ENCODE data around the gene ANKRD50.

ANKRD50 gene

GRCh38 chr4:124703154-124703553, 9.4 kb downstream of the ANKRD50 start:
- H3K27me3 ChIP-seq (ENCODE audit: insufficient read depth, low read length), result no peaks in the 10 kb centered on the region
- H3K27ac ChIP-seq (ENCODE audit: low read length), result no peak overlapping the region
- H3K4me3 ChIP-seq (ENCODE audit: low read length), result no peak overlapping the region
- H3K36me3 ChIP-seq (ENCODE audit: insufficient read depth, low read depth, low read length), result peaks cover 69% of the 10 kb centered on the region
- H3K4me1 ChIP-seq (ENCODE audit: insufficient read depth, low read length), result no peaks in the 10 kb centered on the region; the same call in 1 of the 2 replicates
- H3K9me3 ChIP-seq (ENCODE audit: insufficient read depth, low read depth, low read length), result no peaks in the 10 kb centered on the region
- H3K9ac ChIP-seq (ENCODE audit: low read depth, low read length), result no peak overlapping the region

DNA sequence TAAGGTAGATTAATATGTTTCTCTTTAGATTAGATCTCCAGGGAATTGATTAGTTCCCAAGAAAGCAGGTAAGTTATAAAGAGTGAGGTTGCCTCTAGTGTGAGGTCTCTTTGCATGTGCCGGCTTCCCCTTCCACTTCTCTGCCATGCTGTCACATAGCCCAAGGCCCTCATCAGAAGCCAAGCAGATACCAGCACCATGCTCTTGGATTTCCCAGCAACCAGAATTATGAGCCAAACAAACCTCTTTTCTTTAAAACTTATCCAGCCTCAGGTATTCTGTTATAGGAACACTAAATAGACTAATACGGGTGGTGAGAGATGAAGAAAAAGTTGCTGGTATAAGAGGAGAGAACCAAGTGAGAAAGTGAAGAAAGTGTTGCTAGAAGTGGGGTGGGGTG, 15.1 kb downstream of the ANKRD50 start:
- H3K27me3 ChIP-seq (ENCODE audit: insufficient read depth, low read length), result no peaks in the 10 kb centered on the region
- peaks cover 50% of the 10 kb centered on the region for H3K36me3 ChIP-seq (ENCODE audit: insufficient read depth, low read depth, low read length)
- H3K4me3 ChIP-seq (ENCODE audit: low read length), result no peak overlapping the region
- H3K27ac ChIP-seq (ENCODE audit: low read length), result no peak overlapping the region
- H3K9me3 ChIP-seq (ENCODE audit: insufficient read depth, low read depth, low read length), result peaks cover 7% of the 10 kb centered on the region; the same call in 1 of the 2 replicates
- peaks cover 14% of the 10 kb centered on the region for H3K4me1 ChIP-seq (ENCODE audit: insufficient read depth, low read length)
- H3K9ac ChIP-seq (ENCODE audit: low read depth, low read length), result no peak overlapping the region

- no peaks in the 10 kb centered on the region for H3K27me3 ChIP-seq (ENCODE audit: insufficient read depth, low read length)
- peaks cover 7% of the 10 kb centered on the region; the same call in 1 of the 2 replicates for H3K9me3 ChIP-seq (ENCODE audit: insufficient read depth, low read depth, low read length)
These were observed 16.4 kb downstream of the ANKRD50 start for GRCh38 chr4:124696182-124696581.

DNA sequence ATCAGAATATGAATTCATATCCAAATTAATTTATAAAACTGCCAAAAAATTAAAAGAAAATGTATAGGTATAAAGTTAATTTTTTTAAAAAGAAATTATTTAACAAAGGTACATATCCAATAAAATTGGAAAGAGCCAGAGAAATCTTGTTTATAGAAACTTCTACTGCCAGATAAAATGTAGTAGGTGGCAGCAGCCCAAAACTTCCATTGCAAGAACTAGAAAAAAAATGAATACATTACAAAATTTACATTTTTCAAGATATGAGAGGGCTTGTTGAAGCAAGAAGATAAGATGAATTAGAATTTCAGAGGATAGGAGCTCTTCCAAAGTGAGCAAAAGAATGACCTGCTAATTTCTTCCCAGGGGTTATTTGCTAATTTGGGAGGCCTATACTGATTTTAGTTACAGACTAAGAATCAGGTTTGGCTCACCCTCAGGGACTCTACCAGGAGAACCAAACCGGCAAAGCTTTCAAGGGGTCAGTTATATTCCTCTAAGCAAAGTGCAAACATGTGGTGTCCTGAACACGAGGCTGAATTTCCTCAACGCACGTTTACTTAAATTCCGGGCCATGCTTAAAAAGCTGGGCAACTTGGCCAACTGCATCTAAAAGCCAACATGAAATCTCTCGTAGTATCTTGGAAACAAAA, 17.5 kb downstream of the ANKRD50 start:
- Histone ChIP-seq H3K4me1 (ENCODE audit: insufficient read depth, low read length) (peaks cover 14% of the 10 kb centered on the region), H3K27ac (ENCODE audit: low read length) (no peak overlapping the region), H3K27me3 (ENCODE audit: insufficient read depth, low read length) (no peaks in the 10 kb centered on the region), H3K9ac (ENCODE audit: low read depth, low read length) (no peak overlapping the region), H3K36me3 (ENCODE audit: insufficient read depth, low read depth, low read length) (peaks cover 33% of the 10 kb centered on the region), H3K4me3 (ENCODE audit: low read length) (no peak overlapping the region), H3K9me3 (ENCODE audit: insufficient read depth, low read depth, low read length) (peaks cover 7% of the 10 kb centered on the region; the same call in 1 of the 2 replicates)

More at GRCh38 chr4:124696182-124696581, 16.4 kb downstream of the ANKRD50 start:
- Histone ChIP-seq H3K4me1 (ENCODE audit: insufficient read depth, low read length) (peaks cover 14% of the 10 kb centered on the region), H3K9ac (ENCODE audit: low read depth, low read length) (no peak overlapping the region), H3K36me3 (ENCODE audit: insufficient read depth, low read depth, low read length) (peaks cover 43% of the 10 kb centered on the region), H3K4me3 (ENCODE audit: low read length) (no peak overlapping the region), H3K27ac (ENCODE audit: low read length) (no peak overlapping the region)

DNA sequence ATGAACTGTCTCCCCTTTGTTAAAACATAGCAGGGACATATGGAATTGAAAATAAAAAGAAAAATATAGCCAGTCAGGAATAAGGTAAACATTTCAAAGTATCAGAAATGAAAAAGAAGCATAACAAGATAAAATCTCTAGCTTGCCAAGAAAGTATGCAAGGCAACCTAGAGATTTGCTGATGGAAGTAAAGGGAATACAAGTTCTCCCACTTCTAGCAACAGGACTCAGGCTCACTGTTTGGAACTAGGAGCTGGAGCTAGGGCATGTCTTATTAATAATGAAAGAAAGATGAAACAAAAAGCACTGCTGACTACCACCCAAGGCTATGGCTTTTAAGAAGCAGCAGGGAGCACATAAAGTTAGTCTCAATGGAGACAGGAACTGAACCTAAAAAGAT, 18.2 kb downstream of the ANKRD50 start:
- peaks cover 14% of the 10 kb centered on the region for H3K4me1 ChIP-seq (ENCODE audit: insufficient read depth, low read length)
- H3K9me3 ChIP-seq (ENCODE audit: insufficient read depth, low read depth, low read length), result peaks cover 7% of the 10 kb centered on the region; the same call in 1 of the 2 replicates
- peak overlapping the region; percentile 37 for H3K27ac ChIP-seq (ENCODE audit: low read length)
- H3K4me3 ChIP-seq (ENCODE audit: low read length), result 0 out of 2 replicates have a peak overlapping the region, but pooled peaks have one; percentile 20
- H3K9ac ChIP-seq (ENCODE audit: low read depth, low read length), result 0 out of 2 replicates have a peak overlapping the region, but pooled peaks have one; percentile 18
- no peaks in the 10 kb centered on the region for H3K27me3 ChIP-seq (ENCODE audit: insufficient read depth, low read length)
- peaks cover 35% of the 10 kb centered on the region for H3K36me3 ChIP-seq (ENCODE audit: insufficient read depth, low read depth, low read length)

DNA sequence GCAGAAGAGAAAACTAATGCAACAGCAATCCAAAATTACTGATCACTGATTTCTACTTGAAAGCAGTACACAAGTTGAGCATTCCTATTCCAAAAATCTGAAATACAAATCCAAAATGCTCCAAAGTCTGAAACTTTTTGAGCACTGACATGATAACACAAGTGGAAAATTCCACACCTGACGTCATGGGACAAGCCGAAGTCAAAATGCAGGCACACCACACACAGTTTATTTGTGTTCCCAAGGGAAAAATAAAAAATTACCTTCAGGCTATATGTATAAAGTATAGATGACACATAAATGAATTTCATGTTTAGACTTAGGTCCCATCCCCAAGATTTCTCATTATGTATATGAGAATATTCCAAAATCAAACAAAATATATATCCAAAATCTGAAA, 20.7 kb downstream of the ANKRD50 start:
- H3K27me3 ChIP-seq (ENCODE audit: insufficient read depth, low read length), result no peaks in the 10 kb centered on the region
- peaks cover 4% of the 10 kb centered on the region; the same call in 1 of the 2 replicates for H3K9me3 ChIP-seq (ENCODE audit: insufficient read depth, low read depth, low read length)
- H3K36me3 ChIP-seq (ENCODE audit: insufficient read depth, low read depth, low read length), result peaks cover 31% of the 10 kb centered on the region; the same call in 1 of the 2 replicates
- peaks cover 18% of the 10 kb centered on the region for H3K4me1 ChIP-seq (ENCODE audit: insufficient read depth, low read length)
- no peak overlapping the region for H3K27ac ChIP-seq (ENCODE audit: low read length)
- H3K4me3 ChIP-seq (ENCODE audit: low read length), result no peak overlapping the region
- no peak overlapping the region for H3K9ac ChIP-seq (ENCODE audit: low read depth, low read length)

DNA sequence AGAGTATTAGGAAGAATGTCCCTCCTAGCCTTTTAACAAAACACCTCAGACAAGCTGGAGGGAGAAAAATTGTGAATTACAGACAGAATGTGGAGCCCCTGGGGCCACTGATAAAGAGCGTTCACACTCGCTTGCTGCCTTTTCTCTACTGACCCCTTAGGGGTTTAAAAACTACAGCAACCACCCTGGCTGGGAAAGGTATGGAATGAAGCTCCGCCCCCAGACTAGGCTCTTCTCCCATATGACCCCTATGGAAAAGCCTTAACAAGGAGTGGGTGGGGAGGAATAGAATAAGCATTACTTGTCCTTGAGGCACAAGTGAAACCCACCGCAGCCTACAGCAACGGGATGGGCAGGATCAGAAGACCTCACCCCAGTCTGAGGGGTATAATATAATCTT, 26.3 kb downstream of the ANKRD50 start:
- H3K36me3 ChIP-seq (ENCODE audit: insufficient read depth, low read depth, low read length), result peaks cover 22% of the 10 kb centered on the region; the same call in 1 of the 2 replicates
- no peaks in the 10 kb centered on the region for H3K9me3 ChIP-seq (ENCODE audit: insufficient read depth, low read depth, low read length)
- no peaks in the 10 kb centered on the region for H3K27me3 ChIP-seq (ENCODE audit: insufficient read depth, low read length)
- H3K4me1 ChIP-seq (ENCODE audit: insufficient read depth, low read length), result peaks cover 28% of the 10 kb centered on the region
- H3K27ac ChIP-seq (ENCODE audit: low read length), result peak overlapping the region; percentile 56
- H3K4me3 ChIP-seq (ENCODE audit: low read length), result peak overlapping the region; percentile 38
- H3K9ac ChIP-seq (ENCODE audit: low read depth, low read length), result no peak overlapping the region

DNA sequence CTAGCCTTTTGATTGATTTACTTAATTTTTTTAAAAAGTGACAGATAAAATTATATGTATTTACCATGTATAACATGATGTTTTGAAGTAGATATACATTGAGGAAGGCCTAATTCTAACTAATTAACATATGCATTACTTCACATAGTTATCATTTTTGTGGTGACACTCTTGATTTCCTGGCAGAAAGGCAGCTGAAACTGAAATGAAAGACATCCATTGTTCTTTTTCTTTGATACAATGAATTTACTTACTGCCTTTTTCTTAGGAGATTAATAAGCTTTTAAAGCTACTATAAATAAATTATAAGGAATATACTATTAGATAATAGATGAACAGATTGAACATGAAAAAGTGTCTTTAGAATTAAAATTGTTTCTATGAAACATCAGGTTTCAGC, 26.7 kb downstream of the ANKRD50 start:
- Histone ChIP-seq H3K9me3 (ENCODE audit: insufficient read depth, low read depth, low read length) (no peaks in the 10 kb centered on the region), H3K9ac (ENCODE audit: low read depth, low read length) (no peak overlapping the region), H3K4me3 (ENCODE audit: low read length) (0 out of 2 replicates have a peak overlapping the region, but pooled peaks have one; percentile 38), H3K36me3 (ENCODE audit: insufficient read depth, low read depth, low read length) (peaks cover 22% of the 10 kb centered on the region; the same call in 1 of the 2 replicates), H3K27ac (ENCODE audit: low read length) (peak overlapping the region; percentile 56), H3K27me3 (ENCODE audit: insufficient read depth, low read length) (no peaks in the 10 kb centered on the region), H3K4me1 (ENCODE audit: insufficient read depth, low read length) (peaks cover 28% of the 10 kb centered on the region)

DNA sequence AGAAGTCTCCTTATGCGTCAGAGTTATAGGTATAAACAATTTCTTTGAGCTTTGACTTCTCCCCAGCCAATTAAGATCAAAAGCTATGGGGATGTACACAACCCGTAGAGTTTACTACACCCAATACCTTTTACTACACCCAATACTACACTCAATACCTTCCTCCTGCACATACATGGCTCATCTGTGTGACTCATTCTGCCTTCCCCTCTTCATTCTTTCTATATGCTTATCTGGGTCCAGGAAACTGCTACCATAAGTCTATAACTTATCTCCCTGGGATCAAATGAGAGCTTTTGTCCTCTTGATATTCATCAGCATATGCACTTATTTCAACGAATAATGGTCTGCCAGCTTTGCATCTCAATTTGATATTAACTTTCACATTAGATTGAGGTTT, 28.2 kb downstream of the ANKRD50 start:
- Histone ChIP-seq H3K4me3 (ENCODE audit: low read length) (no peak overlapping the region), H3K27ac (ENCODE audit: low read length) (no peak overlapping the region), H3K36me3 (ENCODE audit: insufficient read depth, low read depth, low read length) (peaks cover 25% of the 10 kb centered on the region; the same call in 1 of the 2 replicates), H3K27me3 (ENCODE audit: insufficient read depth, low read length) (no peaks in the 10 kb centered on the region), H3K9me3 (ENCODE audit: insufficient read depth, low read depth, low read length) (no peaks in the 10 kb centered on the region), H3K9ac (ENCODE audit: low read depth, low read length) (no peak overlapping the region), H3K4me1 (ENCODE audit: insufficient read depth, low read length) (peaks cover 28% of the 10 kb centered on the region)

GRCh38 chr4:124682384-124682783, 30.1 kb downstream of the ANKRD50 start:
- Histone ChIP-seq H3K9ac (ENCODE audit: low read depth, low read length) (no peak overlapping the region), H3K9me3 (ENCODE audit: insufficient read depth, low read depth, low read length) (no peaks in the 10 kb centered on the region), H3K36me3 (ENCODE audit: insufficient read depth, low read depth, low read length) (peaks cover 26% of the 10 kb centered on the region), H3K4me3 (ENCODE audit: low read length) (no peak overlapping the region), H3K27me3 (ENCODE audit: insufficient read depth, low read length) (no peaks in the 10 kb centered on the region), H3K27ac (ENCODE audit: low read length) (no peak overlapping the region), H3K4me1 (ENCODE audit: insufficient read depth, low read length) (peaks cover 33% of the 10 kb centered on the region)

GRCh38 chr4:124666496-124666895, 46.0 kb downstream of the ANKRD50 start:
- no peak overlapping the region for H3K9ac ChIP-seq (ENCODE audit: low read depth, low read length)
- H3K9me3 ChIP-seq (ENCODE audit: insufficient read depth, low read depth, low read length), result no peaks in the 10 kb centered on the region
- no peak overlapping the region for H3K4me3 ChIP-seq (ENCODE audit: low read length)
- H3K27ac ChIP-seq (ENCODE audit: low read length), result no peak overlapping the region
- H3K27me3 ChIP-seq (ENCODE audit: insufficient read depth, low read length), result no peaks in the 10 kb centered on the region
- H3K4me1 ChIP-seq (ENCODE audit: insufficient read depth, low read length), result no peaks in the 10 kb centered on the region
- H3K36me3 ChIP-seq (ENCODE audit: insufficient read depth, low read depth, low read length), result peaks cover 42% of the 10 kb centered on the region

- Histone ChIP-seq H3K36me3 (ENCODE audit: insufficient read depth, low read depth, low read length) (no peaks in the 10 kb centered on the region), H3K9me3 (ENCODE audit: insufficient read depth, low read depth, low read length) (no peaks in the 10 kb centered on the region), H3K27ac (ENCODE audit: low read length) (no peak overlapping the region), H3K4me3 (ENCODE audit: low read length) (no peak overlapping the region), H3K9ac (ENCODE audit: low read depth, low read length) (no peak overlapping the region), H3K27me3 (ENCODE audit: insufficient read depth, low read length) (no peaks in the 10 kb centered on the region), H3K4me1 (ENCODE audit: insufficient read depth, low read length) (no peaks in the 10 kb centered on the region)
These were observed 53.7 kb downstream of the ANKRD50 start for GRCh38 chr4:124658795-124659194.
